NCI-H82 treated with DMSO at 0.1 percent for 48 hours (cell line): ENCODE measurements around the gene RNF38.
"Not testable (repeated sequence)": the region's sequence is repeated elsewhere in the genome, so short reads cannot be mapped to it uniquely, and the experiment has no call there.

Source experiments
- DNase-seq: peaks from one replicate; lab custom pipeline; 2025; ENCODE audit not compliant: unreplicated experiment; lab: John Stamatoyannopoulos, UW

Gene RNF38

DNA sequence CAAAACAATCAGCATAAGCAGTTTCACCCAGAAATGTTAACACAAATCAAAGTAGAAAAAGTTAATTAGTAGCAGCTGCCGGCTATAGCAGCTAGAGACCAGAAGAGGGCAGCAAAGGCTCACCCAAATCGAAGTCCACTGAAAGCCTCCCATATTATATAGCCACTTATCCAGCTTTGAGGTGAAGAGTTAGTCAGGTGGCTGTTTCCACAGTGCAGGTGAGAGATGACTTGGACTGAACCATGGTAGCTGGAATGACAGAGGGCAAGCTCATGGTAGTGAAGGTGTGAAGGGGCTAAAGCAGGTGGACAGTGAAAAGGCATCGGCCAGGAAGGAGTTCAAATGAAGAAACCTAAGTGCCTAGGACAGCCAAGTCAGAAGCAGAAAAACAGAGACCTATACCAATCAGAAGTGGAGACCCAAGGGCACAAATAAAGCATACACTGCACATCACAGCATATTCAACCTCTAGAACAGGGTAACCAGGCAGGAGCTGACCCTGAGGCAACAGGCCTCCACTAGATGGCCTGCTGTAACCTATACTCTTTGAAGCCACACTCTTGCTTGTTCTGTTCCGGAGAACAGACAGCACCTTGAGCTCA, 7.2 kb upstream of the RNF38 start:
- peak; percentile 40 for DNase-seq

GRCh38 chr9:36402536-36402935, 2.5 kb upstream of the RNF38 start:
- no peak for DNase-seq

DNA sequence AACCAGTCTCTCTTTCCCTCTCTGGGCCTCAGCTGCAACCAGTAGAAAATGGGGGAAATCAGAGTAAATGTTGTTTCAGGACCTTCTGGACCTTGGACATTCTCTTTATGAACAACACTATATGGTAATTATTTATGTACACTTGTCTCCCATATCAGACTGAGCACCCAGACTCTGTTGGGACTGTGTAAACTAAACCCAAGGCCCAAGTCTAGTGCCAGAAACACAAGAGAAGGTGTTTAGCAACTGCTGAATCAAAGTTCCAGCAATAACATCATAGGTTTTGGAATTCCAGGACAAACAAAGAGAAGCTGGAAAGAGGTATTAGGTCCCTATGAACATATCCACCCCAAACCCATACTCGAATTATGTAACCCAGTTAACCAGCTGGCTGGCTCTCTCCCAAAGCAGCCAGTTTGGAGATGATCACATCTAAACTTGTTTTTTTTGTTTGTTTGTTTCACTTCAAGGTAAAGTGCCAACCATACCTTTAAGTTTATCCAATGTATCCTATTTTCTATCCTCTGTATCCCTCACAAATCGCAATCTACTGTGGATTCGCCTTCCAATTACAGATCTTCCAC, 1.9 kb upstream of the RNF38 start:
- DNase-seq: no peak

GRCh38 chr9:36401164-36401740, 1.2 kb upstream of the RNF38 start:
- DNase-seq: peak; percentile 65

DNA sequence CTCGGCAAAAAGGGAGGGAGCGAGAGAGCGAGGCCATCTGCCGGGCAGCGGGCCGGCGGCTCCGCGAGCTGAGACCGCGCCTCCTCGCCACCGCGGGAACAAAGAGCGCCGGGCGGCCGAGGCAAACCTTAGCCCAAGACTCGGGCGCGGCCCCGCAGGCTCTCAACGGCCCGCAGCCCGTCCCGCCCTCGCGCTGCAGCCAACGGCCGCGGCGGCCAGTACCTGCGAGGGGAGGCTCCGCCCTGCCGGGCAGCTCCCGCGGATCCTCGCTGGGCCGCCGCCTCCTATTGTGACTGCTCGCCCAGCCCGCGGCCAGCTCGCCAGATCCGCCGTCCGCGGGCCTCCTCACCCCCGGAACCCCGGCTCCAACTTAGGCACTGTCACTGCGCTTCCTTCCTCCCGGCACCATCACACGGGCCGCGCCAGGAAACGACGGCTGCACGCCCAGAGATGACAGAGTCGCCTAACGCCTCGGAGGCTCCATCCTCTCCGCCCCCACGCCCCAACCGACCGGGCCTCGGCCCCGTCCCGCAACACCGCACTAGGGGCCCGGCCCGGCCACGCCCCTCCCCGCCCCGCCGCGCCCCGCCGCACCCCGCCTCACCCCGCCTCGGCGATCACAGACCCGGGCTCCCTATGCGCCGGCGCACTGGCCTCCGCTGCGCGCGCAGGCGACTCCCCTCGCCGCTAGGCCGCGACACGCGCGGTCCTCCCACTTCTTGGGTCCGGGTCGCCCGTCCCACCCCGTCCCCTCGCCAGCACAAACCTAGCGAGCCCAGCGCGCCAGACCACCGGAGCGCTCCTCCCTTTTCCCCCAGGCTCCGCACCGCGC, 479 bp upstream of the RNF38 start:
- peak; percentile 65 for DNase-seq

- DNase-seq: no peak
These were observed 1.3 kb downstream of the RNF38 start for GRCh38 chr9:36398745-36399144.

DNA sequence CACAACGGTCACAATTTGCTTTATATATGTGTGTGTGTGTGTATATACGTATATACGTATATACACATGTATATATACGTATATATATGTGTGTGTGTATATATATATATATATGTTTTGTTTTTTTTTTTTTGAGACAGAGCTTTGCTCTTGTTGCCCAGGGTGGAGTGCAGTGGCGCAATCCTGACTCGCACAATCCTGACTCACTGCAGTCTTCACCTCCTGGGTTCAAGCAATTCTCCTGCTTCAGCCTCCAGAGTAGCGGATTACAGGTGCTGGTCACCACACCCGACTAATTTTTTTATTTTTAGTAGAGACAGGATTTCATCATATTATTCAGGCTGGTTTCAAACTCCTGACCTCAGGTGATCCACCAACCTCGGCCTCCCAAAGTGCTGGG, 3.1 kb downstream of the RNF38 start:
- no peak for DNase-seq

DNA sequence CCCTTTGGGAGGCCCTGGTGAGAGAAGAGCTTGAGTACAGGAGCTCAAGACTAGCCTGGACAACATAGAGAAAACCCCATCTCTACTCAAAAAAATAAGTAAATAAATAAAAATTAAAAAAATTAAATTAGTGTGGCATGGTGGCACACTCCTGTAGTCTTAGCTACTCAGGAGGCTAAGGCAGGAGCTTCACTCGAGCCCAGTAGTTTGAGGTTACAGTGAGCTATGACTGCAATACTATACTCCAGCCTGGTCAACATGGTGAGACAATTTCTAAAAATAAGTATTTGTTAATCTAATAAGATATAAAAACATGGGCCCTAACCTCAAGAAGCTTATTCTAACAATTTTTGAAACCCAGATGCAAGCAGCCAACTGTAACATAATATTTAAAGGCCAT, 7.6 kb downstream of the RNF38 start:
- DNase-seq: no peak

DNA sequence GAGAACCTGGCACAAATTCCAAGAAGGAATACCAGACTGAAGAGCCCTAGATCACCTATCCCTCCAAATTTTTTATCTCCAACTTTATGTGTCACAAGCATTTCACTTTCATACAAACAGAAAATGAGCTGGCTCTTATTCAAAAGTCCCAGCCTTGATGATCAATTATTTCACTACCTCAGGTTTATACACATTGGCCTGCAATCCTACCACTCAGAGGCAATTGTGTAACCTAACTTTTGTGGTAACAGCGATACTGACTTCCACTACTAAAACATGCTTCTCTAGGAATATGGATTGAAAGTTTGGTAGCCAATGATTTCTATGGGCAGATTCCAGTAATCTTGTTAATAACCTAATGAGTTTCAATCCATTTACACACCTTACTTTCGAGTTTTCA, 10.5 kb downstream of the RNF38 start:
- no peak for DNase-seq

DNA sequence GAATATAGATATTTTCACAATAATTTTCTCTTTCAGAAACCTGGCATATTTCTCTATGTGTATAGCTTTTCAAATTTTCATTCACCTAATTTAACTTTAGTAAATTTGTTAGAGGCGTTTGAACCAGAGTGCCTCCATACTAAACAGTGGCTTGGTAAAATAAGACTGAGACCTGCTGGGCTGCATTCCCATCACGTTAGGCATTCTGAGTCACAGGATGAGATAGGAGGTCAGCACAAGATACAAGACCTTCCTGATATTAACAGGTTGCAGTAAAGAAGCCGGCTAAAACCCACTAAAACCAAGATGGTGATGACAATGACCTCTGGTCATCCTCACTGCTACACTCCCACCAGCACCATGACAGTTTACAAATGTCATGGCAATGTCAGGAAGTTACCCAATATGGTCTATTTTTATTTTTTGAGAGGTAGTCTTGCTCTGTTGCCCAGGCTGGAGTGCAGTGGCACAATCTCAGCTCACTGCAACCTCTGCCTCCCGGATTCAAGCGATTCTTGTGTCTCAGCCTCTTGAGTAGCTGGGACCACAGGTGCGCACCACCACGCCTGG, 13.6 kb downstream of the RNF38 start:
- not testable (repeated sequence) for DNase-seq

DNA sequence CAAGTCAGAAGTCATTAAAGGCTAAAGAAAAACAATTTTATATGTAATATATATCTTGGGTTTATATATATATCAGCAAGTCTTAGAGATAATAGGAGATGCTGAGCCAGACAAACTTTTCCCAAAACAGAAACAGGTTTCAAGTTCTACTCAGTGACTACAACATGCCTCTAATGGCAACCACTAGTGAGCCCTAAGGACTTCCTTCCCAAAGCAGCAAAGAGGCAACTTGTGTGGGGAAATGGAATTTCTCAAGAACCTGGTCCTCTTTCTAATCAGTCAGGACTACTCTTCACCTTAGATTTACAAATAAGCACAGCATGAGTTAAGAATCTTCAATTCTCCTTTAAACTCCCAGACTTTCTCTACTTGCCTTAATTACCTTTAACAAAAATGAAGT, 17.6 kb downstream of the RNF38 start:
- DNase-seq: no peak

DNA sequence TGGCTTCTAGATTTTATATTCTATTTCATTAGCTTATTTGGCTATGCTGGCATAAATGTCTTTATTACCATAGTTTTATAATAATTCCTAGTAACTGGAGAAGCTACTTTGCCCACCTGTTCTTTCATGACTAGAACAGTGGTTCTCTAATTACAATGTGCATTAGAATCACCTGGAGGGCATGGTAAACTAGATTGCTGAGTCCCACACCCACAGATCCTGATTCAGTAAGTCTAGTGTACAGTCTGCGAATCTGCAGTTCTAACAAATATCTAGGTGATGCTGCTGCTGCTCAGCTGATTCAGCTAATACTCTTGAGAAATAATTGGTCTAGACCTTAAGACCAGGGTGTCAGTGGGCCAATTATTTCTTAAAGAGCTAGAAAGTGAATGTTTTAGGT, 35.5 kb downstream of the RNF38 start:
- no peak for DNase-seq

DNA sequence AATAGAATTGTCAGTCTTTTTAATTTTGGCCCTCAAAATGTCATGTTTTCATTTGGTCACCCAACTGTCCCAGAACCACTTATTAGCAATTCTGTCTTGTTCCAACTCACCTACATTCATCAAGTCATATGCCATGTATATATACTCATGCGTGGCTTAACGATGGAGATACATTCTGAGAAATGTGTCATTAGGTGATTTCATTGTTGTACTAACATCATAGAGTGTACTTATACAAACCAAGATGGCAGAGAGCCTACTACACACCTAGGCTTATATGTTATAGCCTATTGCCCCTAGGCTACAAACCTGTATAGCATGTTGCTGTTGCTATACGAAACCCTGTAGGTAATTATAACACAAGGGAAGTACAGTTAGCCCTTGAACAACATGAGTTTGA, 36.6 kb downstream of the RNF38 start:
- no peak for DNase-seq

DNA sequence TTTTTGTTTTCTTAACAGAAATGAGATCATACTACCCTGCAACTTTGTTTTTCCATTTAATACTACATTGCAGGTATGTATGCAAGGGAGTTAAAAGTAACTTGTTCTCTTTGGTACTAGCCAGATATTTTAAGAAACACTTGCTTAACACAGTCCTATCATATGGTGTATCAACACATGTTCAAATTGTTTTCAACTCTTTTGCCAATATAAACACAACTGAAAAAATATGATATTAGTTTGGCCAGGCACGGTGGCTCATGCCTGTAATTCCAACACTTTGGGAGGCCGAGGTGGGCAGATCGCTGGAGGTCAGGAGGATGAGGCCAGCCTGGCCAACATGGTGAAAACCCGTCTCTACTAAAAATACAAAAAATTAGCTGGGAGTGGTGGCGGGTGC, 41.6 kb downstream of the RNF38 start:
- DNase-seq: no peak

GRCh38 chr9:36357639-36358038, 42.4 kb downstream of the RNF38 start:
- no peak for DNase-seq

DNA sequence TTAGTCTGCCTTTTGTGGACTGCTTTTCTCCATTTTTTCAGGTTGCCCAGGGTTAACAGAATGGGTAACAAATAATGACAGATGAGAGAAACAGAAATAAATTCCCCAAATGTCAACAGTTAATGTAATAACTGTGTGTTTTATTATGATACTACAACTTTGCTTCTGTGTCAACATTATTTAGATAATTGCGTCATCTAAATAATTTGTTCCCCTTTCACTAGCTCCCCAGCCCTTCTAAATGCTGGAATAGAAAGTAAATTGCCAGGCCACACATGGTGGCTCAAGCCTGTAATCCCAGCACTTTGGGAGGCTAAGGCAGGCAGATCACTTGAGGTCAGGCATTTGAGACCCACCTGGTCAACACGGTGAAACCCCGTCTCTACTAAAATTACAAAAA, 53.5 kb downstream of the RNF38 start:
- no peak for DNase-seq

- DNase-seq: no peak
These were observed 54.8 kb downstream of the RNF38 start for GRCh38 chr9:36345103-36345846.

DNA sequence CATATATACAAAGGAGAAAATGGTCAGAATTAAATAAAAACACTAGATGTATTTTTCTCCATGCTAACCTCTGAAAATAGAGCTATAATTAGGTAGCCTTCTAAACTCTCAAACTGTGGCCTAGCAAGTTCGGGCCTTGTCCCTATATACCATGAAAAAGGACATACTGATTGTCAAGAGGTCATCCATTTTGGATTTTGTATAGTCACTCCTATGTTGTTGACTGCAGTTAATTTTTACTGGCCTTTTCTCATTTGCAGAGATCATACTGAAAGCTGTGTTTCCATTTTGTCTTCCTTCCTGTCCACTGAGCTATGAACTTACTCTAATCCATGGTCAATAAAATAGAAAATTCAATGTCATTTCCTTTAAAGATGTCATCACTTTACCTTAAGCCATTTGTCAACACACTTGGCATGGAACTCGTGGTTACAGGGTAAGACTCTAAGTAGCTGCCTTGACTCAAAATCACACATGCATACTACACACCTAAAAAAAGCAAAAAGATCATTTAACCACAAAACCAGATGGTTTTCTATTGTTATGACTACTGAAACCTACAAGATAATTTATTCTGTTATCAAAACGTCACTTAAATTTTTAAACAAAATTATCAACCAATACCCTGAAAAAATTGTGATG, 58.0 kb downstream of the RNF38 start:
- DNase-seq: no peak

DNA sequence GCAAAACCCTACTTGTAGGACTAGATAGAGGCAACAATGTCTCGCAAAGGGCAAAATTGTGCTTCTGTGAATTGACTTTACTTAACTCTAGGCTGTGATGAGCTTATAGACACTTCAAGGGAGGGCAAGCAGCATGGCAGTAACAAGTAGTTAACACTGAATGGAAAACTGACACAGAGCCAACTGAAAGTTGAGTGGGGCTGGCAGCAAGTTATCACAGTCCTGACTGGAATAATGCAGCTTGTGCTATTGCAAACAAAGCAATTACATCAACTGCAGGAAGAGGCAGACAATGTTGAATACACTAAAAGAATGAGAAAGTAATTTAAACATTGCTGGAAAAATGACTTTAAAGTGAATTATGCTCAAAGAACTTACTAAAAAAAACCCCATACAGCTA, 62.2 kb downstream of the RNF38 start:
- DNase-seq: no peak

GRCh38 chr9:36337002-36337401, 63.1 kb downstream of the RNF38 start:
- no peak for DNase-seq
